Measurements from ENCODE around the gene SARM1.

- TF ChIP-seq CTCF (IDR thresholded peaks at IDR 0.05; ENCODE audit: low read length) (no peak), EZH2phosphoT487 (IDR thresholded peaks at IDR 0.05; ENCODE audit: low read length) (no peak)
Observed at GRCh38 chr17:28369684-28370034, 1.8 kb upstream of the SARM1 start.
